SK-N-SH (cell line): ENCODE data around the gene NDUFB2.

Source experiments
- CHD2 ChIP-seq: fragments of 150-350 bp; IDR thresholded peaks from 2 replicates; pipeline ENCODE4 v1.6.1; 2018; ENCODE audit warnings: low read length; ENCODE audit not compliant: partially characterized antibody
- CTCF ChIP-seq: fragments of 200-600 bp; sonication (generic); IDR thresholded peaks from 2 replicates; pipeline ENCODE4 v1.6.1; 2017; ENCODE audit warnings: antibody characterized with exemption, mild to moderate bottlenecking, moderate library complexity
- GATA2 ChIP-seq: sonication (generic); formaldehyde crosslinking; IDR thresholded peaks from 2 replicates; pipeline ENCODE4 v1.5.0; 2020; ENCODE audit warnings: mild to moderate bottlenecking, missing genetic modification reagents
- MAX ChIP-seq: IDR thresholded peaks from 2 replicates; pipeline ENCODE4 v1.4.0; 2012; ENCODE audit warnings: low read depth
- MXI1 ChIP-seq: IDR thresholded peaks from 2 replicates; pipeline ENCODE4 v1.6.1; 2012; ENCODE audit warnings: mild to moderate bottlenecking, low read depth, low read length, improper control_type of control experiment
- POLR2AphosphoS5 ChIP-seq: IDR thresholded peaks from 2 replicates; pipeline ENCODE4 v1.6.1; 2012; ENCODE audit warnings: low read depth, low read length
- RAD21 ChIP-seq: IDR thresholded peaks from 2 replicates; pipeline ENCODE4 v1.6.1; 2012; ENCODE audit warnings: mild to moderate bottlenecking, low read length
- SIN3A ChIP-seq: IDR thresholded peaks from 2 replicates; pipeline ENCODE4 v1.6.1; 2012; ENCODE audit warnings: low read depth, mild to moderate bottlenecking, low read length, moderate library complexity, borderline replicate concordance
- SMC3 ChIP-seq: IDR thresholded peaks from 2 replicates; pipeline ENCODE4 v1.6.1; 2012; ENCODE audit warnings: low read depth, low read length, improper control_type of control experiment
- TAF1 ChIP-seq: IDR thresholded peaks from 2 replicates; pipeline ENCODE4 v1.6.1; 2012; ENCODE audit warnings: low read depth, mild to moderate bottlenecking, low read length, moderate library complexity, borderline replicate concordance
- TCF12 ChIP-seq: IDR thresholded peaks from 2 replicates; pipeline ENCODE4 v1.4.0; 2012
- USF1 ChIP-seq: IDR thresholded peaks from 2 replicates; pipeline ENCODE4 v1.4.0; 2012; ENCODE audit warnings: low read depth, borderline replicate concordance
- YY1 ChIP-seq: IDR thresholded peaks from 2 replicates; pipeline ENCODE4 v1.4.0; 2012; ENCODE audit warnings: low read depth, mild to moderate bottlenecking

- no peak for TF ChIP-seq CTCF
- TF ChIP-seq CHD2 = no peak
- TF ChIP-seq SIN3A = no peak
- no peak for TF ChIP-seq TCF12
- no peak for TF ChIP-seq POLR2AphosphoS5
- no peak for TF ChIP-seq USF1
- no peak for TF ChIP-seq RAD21
- no peak for TF ChIP-seq MAX
- TF ChIP-seq SMC3 = no peak
- no peak for TF ChIP-seq TAF1
- no peak for TF ChIP-seq GATA2 (CRISPR knock-in tag)
- no peak for TF ChIP-seq YY1
- no peak for TF ChIP-seq MXI1
Measured at GRCh38 chr7:140714331-140715040, 18.0 kb downstream of the NDUFB2 start.
